HepG2 (cell line): ENCODE measurements around the gene UBASH3A. TPM values are rescaled to one million over a fixed set of nuclear protein-coding genes. Genes with fewer than 3 reads are reported as not detected.

Experiments used
- ATAC-seq: fragments of 200-7000 bp; cut with Tn5 transposase; 3 replicates; pipeline ENCODE4 v1.9.1; 2020; ENCODE audit warnings: mild to moderate bottlenecking, moderate library complexity
- BruUV-seq: library from RNA; stranded (reverse); fragments of 400-500 nt; replicated peaks from 2 replicates; lab custom pipeline; 2021; lab: Mats Ljungman, UMichigan
- CTCF ChIA-PET: fragments of 300-600 bp; formaldehyde crosslinking; extraction: SDS; loops from one replicate; lab custom pipeline; 2021; ENCODE audit warnings: low total read pairs, inconsistent platforms, low intra/inter-chr PET ratio; lab: Yijun Ruan, JAX
- POLR2A ChIA-PET: fragments of 350-600 bp; sonication (Branson Sonifier 250); formaldehyde crosslinking; loops from one replicate; lab custom pipeline; 2020; ENCODE audit warnings: antibody characterized with exemption, inconsistent platforms; lab: Yijun Ruan, JAX
- DNase-seq: peaks from one replicate; pipeline ENCODE4 v3.0.0-alpha.2; 2015; ENCODE audit warnings: low spot score
- FAIRE-seq: peaks from 3 replicates; lab custom pipeline; 2011; peaks lifted over from hg19 to GRCh38; lab: Jason Lieb, UNC
- H2AFZ ChIP-seq: one replicate; pipeline ENCODE4 v1.6.1; 2011; ENCODE audit warnings: low read length, inconsistent platforms
- H3K27ac ChIP-seq: fragments of 300-600 bp; 3 replicates; pipeline ENCODE4 v1.8.0; 2011; ENCODE audit warnings: mixed run types, mild to moderate bottlenecking, mixed read lengths, low read length, inconsistent platforms; ENCODE audit not compliant: insufficient read depth; ENCODE audit errors: extremely low read length
- H3K27me3 ChIP-seq, 2 experiments: fragments of 200-600 bp in 1 of 2; 2 replicates in 1 of 2; 3 replicates in 1 of 2; pipeline versions ENCODE4 v1.6.0 to v1.8.0; 2011; ENCODE audit warnings: low read length in 2 of 2, mild to moderate bottlenecking in 2 of 2, moderate library complexity in 2 of 2, inconsistent platforms in 1 of 2; ENCODE audit not compliant: insufficient read depth in 2 of 2, control insufficient read depth in 1 of 2
- H3K36me3 ChIP-seq, 2 experiments: fragments of 200-600 bp in 1 of 2; replicated peaks in 1 of 2; 2 replicates in 1 of 2; 3 replicates in 1 of 2; pipeline versions ENCODE4 v1.5.1 to v1.8.0; 2011; ENCODE audit warnings: low read length in 2 of 2, inconsistent platforms in 1 of 2; ENCODE audit not compliant: insufficient read depth in 2 of 2, control insufficient read depth in 1 of 2
- H3K4me1 ChIP-seq: 2 replicates; pipeline ENCODE4 v1.5.1; 2012; ENCODE audit warnings: low read length, inconsistent platforms; ENCODE audit not compliant: insufficient read depth
- H3K4me2 ChIP-seq: 2 replicates; pipeline ENCODE4 v1.6.0; 2011; ENCODE audit warnings: low read depth, low read length, inconsistent platforms
- H3K4me3 ChIP-seq, 3 experiments: fragments of 200-600 bp in 1 of 3; sonication (generic), shearing (Covaris generic) in 1 of 3; replicated peaks in 1 of 3; 2 replicates each; pipeline ENCODE4 v1.5.1; 2011 to 2016; ENCODE audit warnings: low read length in 3 of 3, inconsistent platforms in 2 of 3, low read depth in 2 of 3, mild to moderate bottlenecking in 2 of 3, control low read depth in 1 of 3, mixed read lengths in 1 of 3; ENCODE audit not compliant: insufficient read depth in 1 of 3
- H3K79me2 ChIP-seq: one replicate; pipeline ENCODE4 v1.6.1; 2011; ENCODE audit warnings: low read length, inconsistent platforms; ENCODE audit not compliant: insufficient read depth
- H3K9ac ChIP-seq: 2 replicates; pipeline ENCODE4 v1.6.0; 2011; ENCODE audit warnings: mild to moderate bottlenecking, low read depth, low read length, inconsistent platforms; ENCODE audit not compliant: insufficient read depth
- H3K9me3 ChIP-seq: 2 replicates; pipeline ENCODE4 v1.5.1; 2012; ENCODE audit warnings: mild to moderate bottlenecking, low read length
- H4K20me1 ChIP-seq: 2 replicates; pipeline ENCODE4 v1.6.0; 2011; ENCODE audit warnings: inconsistent platforms, mild to moderate bottlenecking, low read length, moderate library complexity; ENCODE audit not compliant: insufficient read depth
- BHLHE40 ChIP-seq: IDR thresholded peaks from 2 replicates; pipeline ENCODE4 v1.6.1; 2011; ENCODE audit warnings: low read length, improper control_type of control experiment
- CC2D1A ChIP-seq: sonication (generic); formaldehyde crosslinking; IDR thresholded peaks from 2 replicates; pipeline ENCODE4 v1.8.1; 2023; ENCODE audit warnings: mild to moderate bottlenecking, missing genetic modification reagents
- GTF2F1 ChIP-seq: fragments of 150-350 bp; IDR thresholded peaks from 2 replicates; pipeline ENCODE4 v1.6.1; 2014; ENCODE audit warnings: low read length
- HDAC1 ChIP-seq: sonication (generic); formaldehyde crosslinking; IDR thresholded peaks from 2 replicates; pipeline ENCODE4 v1.5.1; 2020; ENCODE audit warnings: mild to moderate bottlenecking, missing genetic modification reagents
- HDAC6 ChIP-seq: fragments of 200-600 bp; sonication (generic); IDR thresholded peaks from 2 replicates; pipeline ENCODE4 v1.7.0; 2017; ENCODE audit warnings: mild to moderate bottlenecking, antibody characterized with exemption, low read length, low read depth
- KAT7 ChIP-seq: IDR thresholded peaks from 2 replicates; pipeline ENCODE4 v1.6.1; 2018; ENCODE audit warnings: borderline replicate concordance, missing compliant biosample characterization
- NFYB ChIP-seq: sonication (generic); formaldehyde crosslinking; IDR thresholded peaks from 2 replicates; pipeline ENCODE4 v1.4.0; 2020; ENCODE audit warnings: missing genetic modification reagents
- NFYC ChIP-seq: IDR thresholded peaks from 2 replicates; pipeline ENCODE4 v1.6.1; 2016; ENCODE audit warnings: missing genetic modification reagents, missing compliant biosample characterization
- POLR2AphosphoS2 ChIP-seq: IDR thresholded peaks from 2 replicates; pipeline ENCODE4 v1.6.1; 2011; ENCODE audit warnings: low read depth, low read length, improper control_type of control experiment
- SKI ChIP-seq: fragments of 450-650 bp; IDR thresholded peaks from one replicate; pipeline ENCODE4 v1.6.1; 2018; ENCODE audit warnings: mild to moderate bottlenecking; ENCODE audit not compliant: partially characterized antibody
- U2AF2 ChIP-seq: fragments of 200-400 bp; formaldehyde crosslinking; IDR thresholded peaks from 2 replicates; pipeline ENCODE4 v1.6.1; 2017; ENCODE audit warnings: low read depth, mild to moderate bottlenecking, low read length
- ZMYM3 ChIP-seq: sonication (generic); formaldehyde crosslinking; IDR thresholded peaks from 2 replicates; pipeline ENCODE4 v1.5.1; 2020; ENCODE audit warnings: mild to moderate bottlenecking, missing genetic modification reagents
- ZNF337 ChIP-seq: sonication (generic); formaldehyde crosslinking; IDR thresholded peaks from 2 replicates; pipeline ENCODE4 v1.5.1; 2020; ENCODE audit warnings: missing genetic modification reagents, low read depth, mild to moderate bottlenecking, borderline replicate concordance
- ZNF33B ChIP-seq: sonication (generic); formaldehyde crosslinking; IDR thresholded peaks from 2 replicates; pipeline ENCODE4 v1.5.1; 2020; ENCODE audit warnings: mild to moderate bottlenecking, missing genetic modification reagents
- WGBS: methylation state at CpG from one replicate; pipeline ENCODE4 v1.1.6; 2017; ENCODE audit warnings: low lambda C conversion rate; 5-methylcytosine and 5-hydroxymethylcytosine counted together
- in situ Hi-C: cut with HindIII; loops from 2 replicates; pipeline ENCODE4 v1.10.0; 2017; ENCODE audit warnings: low pct_unique_long_range_greater_than_20kb; ENCODE audit not compliant: extremely low pct_ligation_motif_present
- intact Hi-C: fragments of 100-400 bp; cut with micrococcal nuclease; formaldehyde crosslinking; loops from one replicate; pipeline ENCODE4 v1.10.0; 2022; ENCODE audit not compliant: unreplicated experiment
- polyA plus RNA-seq, 8 experiments: library from polyadenylated mRNA; depleted of rRNA in 3 of 8; stranded (reverse) in 7 of 8; unstranded in 1 of 8; fragments of >200 nt; fragmentation: Illumina TruSeq in 4 of 8; extraction: Trizol in 4 of 8; gene quantifications; 2 replicates each; pipeline versions ENCODE4 v1.2.1 to v1.2.3, GENCODE V29; 2011 to 2016; ENCODE audit warnings: low read depth in 4 of 8, missing spikeins in 1 of 8, mixed read lengths in 1 of 8; ENCODE audit not compliant: insufficient read depth in 1 of 8
- total RNA-seq, 5 experiments: library from RNA; depleted of rRNA; stranded (reverse); fragments of >200 nt; fragmentation: Illumina TruSeq; extraction: Trizol; gene quantifications; 2 replicates each; pipeline ENCODE4 v1.2.3, GENCODE V29; 2016; ENCODE audit warnings: low read depth in 1 of 5
- TF ChIP-seq, protein P1 (sequence below): sonication (generic); formaldehyde crosslinking; IDR thresholded peaks from 2 replicates; pipeline ENCODE4 v1.5.0; 2020; ENCODE audit warnings: missing genetic modification reagents, mild to moderate bottlenecking, borderline replicate concordance
- TF ChIP-seq, protein P2 (sequence below): sonication (generic); formaldehyde crosslinking; IDR thresholded peaks from 2 replicates; pipeline ENCODE4 v1.8.0; 2022; ENCODE audit warnings: low read depth, missing genetic modification reagents
- TF ChIP-seq, protein P3 (sequence below): sonication (generic); formaldehyde crosslinking; IDR thresholded peaks from 2 replicates; pipeline ENCODE4 v1.4.0; 2020; ENCODE audit warnings: missing genetic modification reagents, borderline replicate concordance
- TF ChIP-seq, protein P4 (sequence below): sonication (generic); formaldehyde crosslinking; IDR thresholded peaks from 2 replicates; pipeline ENCODE4 v1.5.0; 2020; ENCODE audit warnings: mild to moderate bottlenecking, missing genetic modification reagents

UBASH3A gene
- total and polyA plus RNA-seq, 2 of the 13 experiments (the other 11 are each of a cell fraction or from before 2014, with no cell fraction given) = not detected

DNA sequence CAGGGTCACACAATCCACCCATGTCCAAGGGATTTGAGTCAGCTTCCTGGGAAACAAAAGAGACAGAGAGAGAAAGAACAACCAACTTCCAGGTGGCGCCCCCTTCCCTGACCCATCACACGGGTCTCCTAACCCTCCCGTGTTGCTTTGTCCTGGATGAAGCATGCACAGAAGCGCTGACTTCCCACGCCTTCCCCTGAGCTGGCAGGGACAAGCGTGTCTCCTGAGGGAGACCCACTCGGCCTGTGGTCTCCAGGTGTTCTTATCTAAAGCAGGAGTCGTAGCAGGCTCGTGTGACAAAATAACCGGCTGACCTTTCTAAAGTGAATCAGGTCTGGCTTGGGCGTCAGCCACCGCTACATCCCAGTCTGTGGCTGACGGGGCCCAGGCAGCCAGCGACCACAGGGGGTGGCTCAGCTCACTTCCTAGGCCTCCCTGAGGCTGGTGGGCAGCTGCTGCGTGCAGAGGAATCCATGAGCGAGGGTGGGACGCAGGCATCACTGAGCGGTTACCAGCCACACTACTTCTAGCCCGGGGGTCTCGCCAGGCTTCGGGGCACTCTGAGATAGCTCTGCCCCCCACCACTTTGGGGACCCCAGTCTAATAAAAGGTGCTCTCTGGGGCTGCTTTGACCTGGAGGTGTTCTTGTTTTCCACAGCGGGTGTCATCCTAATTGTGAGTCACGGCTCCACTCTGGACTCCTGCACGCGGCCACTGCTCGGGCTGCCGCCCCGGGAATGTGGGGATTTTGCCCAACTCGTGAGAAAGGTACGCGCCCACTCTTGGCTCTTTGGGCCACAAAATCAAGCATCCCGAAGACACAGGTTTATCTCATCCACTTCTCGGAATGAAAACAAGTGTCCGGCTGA is 40.4 kb downstream of the UBASH3A start (continued):
- TF ChIP-seq POLR2AphosphoS2 (no peak), KAT7 (CRISPR knock-in tag) (no peak), CC2D1A (CRISPR knock-in tag) (no peak)
- TF ChIP-seq, protein P1, sequence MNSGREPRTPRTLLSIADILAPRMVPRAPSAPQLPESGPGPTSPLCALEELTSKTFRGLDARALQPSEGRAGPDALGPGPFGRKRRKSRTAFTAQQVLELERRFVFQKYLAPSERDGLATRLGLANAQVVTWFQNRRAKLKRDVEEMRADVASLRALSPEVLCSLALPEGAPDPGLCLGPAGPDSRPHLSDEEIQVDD (CRISPR knock-in tag) = no peak

DNA sequence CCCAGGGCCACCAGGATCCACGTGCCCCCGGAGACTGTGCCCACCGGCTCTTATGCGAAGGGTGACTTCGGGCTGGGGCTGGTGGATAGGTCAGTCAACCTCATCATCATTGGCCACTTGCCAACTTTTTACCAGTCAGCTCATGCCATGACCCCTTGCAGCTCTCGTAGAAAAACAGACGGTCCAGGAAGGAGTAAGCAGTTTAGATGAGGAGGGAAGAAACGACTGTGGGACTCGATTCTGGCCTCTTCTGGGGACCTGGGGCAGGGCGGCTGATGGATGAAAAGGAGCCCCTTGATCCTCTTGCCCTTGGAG is 41.0 kb downstream of the UBASH3A start:
- no peaks in the 10 kb centered on the region for H3K36me3 ChIP-seq
- BruUV-seq = no TSS peak
- H3K9ac ChIP-seq = no peak overlapping the region
- DNase-seq (no peak), FAIRE-seq (no peak), ATAC-seq (no peak)
- no peaks in the 10 kb centered on the region for H3K79me2 ChIP-seq
- intact Hi-C loops (no loop called here), in situ Hi-C loops (loop anchor here (5.0 to 10.0 kb wide), 3 partner anchors 62 to 290 kb away; no protein-coding TSS in a partner anchor)
- H3K9me3 ChIP-seq = no peaks in the 10 kb centered on the region
- H3K27me3 ChIP-seq = peaks cover 0 to 4% of the 10 kb centered on the region in 2 experiments; a peak in 1 of 5 replicates
- H2AFZ ChIP-seq = no peak overlapping the region
- no peaks in the 10 kb centered on the region for H3K4me1 ChIP-seq
- H4K20me1 ChIP-seq = no peaks in the 10 kb centered on the region
- no peak overlapping the region for H3K27ac ChIP-seq
- no peak overlapping the region for H3K4me3 ChIP-seq
- H3K4me2 ChIP-seq = no peak overlapping the region
- WGBS = 71% methylated on average over 7 of the region's 10 CpGs
- ChIA-PET CTCF (no interaction called here), POLR2A (no interaction called here)
- TF ChIP-seq NFYC (CRISPR knock-in tag) (no peak), HDAC1 (CRISPR knock-in tag) (no peak), BHLHE40 (no peak), GTF2F1 (no peak), U2AF2 (no peak), ZMYM3 (CRISPR knock-in tag) (no peak), HDAC6 (no peak), NFYB (no peak), ZNF33B (CRISPR knock-in tag) (no peak), SKI (no peak), ZNF337 (CRISPR knock-in tag) (no peak)
- TF ChIP-seq, protein P2, sequence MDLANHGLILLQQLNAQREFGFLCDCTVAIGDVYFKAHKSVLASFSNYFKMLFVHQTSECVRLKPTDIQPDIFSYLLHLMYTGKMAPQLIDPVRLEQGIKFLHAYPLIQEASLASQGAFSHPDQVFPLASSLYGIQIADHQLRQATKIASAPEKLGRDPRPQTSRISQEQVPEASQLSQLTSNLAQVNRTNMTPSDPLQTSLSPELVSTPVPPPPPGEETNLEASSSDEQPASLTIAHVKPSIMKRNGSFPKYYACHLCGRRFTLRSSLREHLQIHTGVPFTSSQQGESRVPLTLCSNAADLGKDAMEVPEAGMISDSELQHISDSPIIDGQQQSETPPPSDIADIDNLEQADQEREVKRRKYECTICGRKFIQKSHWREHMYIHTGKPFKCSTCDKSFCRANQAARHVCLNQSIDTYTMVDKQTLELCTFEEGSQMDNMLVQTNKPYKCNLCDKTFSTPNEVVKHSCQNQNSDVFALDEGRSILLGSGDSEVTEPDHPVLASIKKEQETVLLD = no peak
- TF ChIP-seq, protein P3, sequence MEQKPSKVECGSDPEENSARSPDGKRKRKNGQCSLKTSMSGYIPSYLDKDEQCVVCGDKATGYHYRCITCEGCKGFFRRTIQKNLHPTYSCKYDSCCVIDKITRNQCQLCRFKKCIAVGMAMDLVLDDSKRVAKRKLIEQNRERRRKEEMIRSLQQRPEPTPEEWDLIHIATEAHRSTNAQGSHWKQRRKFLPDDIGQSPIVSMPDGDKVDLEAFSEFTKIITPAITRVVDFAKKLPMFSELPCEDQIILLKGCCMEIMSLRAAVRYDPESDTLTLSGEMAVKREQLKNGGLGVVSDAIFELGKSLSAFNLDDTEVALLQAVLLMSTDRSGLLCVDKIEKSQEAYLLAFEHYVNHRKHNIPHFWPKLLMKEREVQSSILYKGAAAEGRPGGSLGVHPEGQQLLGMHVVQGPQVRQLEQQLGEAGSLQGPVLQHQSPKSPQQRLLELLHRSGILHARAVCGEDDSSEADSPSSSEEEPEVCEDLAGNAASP (CRISPR knock-in tag) = no peak
- TF ChIP-seq, protein P4, sequence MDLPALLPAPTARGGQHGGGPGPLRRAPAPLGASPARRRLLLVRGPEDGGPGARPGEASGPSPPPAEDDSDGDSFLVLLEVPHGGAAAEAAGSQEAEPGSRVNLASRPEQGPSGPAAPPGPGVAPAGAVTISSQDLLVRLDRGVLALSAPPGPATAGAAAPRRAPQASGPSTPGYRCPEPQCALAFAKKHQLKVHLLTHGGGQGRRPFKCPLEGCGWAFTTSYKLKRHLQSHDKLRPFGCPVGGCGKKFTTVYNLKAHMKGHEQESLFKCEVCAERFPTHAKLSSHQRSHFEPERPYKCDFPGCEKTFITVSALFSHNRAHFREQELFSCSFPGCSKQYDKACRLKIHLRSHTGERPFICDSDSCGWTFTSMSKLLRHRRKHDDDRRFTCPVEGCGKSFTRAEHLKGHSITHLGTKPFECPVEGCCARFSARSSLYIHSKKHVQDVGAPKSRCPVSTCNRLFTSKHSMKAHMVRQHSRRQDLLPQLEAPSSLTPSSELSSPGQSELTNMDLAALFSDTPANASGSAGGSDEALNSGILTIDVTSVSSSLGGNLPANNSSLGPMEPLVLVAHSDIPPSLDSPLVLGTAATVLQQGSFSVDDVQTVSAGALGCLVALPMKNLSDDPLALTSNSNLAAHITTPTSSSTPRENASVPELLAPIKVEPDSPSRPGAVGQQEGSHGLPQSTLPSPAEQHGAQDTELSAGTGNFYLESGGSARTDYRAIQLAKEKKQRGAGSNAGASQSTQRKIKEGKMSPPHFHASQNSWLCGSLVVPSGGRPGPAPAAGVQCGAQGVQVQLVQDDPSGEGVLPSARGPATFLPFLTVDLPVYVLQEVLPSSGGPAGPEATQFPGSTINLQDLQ (CRISPR knock-in tag) = no peak
